Suprapubic skin (tissue), 3 donors: ENCODE data around the gene TMOD1.

ENCODE experiments used
- POLR2AphosphoS5 ChIP-seq, 3 donors: sonication (generic); formaldehyde crosslinking; IDR thresholded peaks; one replicate each; pipeline ENCODE4 v1.6.1; 2017; ENCODE audit warnings: antibody characterized with exemption in 3 of 3
- TF ChIP-seq, protein P1 (sequence below), 2 donors: fragments of 200-600 bp in 1 of 2; fragments of 450-650 bp in 1 of 2; sonication (generic) in 1 of 2; IDR thresholded peaks; one replicate each; pipeline ENCODE4 v1.5.1; 2016 to 2019; ENCODE audit warnings: antibody characterized with exemption in 2 of 2, mild to moderate bottlenecking in 1 of 2, moderate library complexity in 1 of 2

DNA sequence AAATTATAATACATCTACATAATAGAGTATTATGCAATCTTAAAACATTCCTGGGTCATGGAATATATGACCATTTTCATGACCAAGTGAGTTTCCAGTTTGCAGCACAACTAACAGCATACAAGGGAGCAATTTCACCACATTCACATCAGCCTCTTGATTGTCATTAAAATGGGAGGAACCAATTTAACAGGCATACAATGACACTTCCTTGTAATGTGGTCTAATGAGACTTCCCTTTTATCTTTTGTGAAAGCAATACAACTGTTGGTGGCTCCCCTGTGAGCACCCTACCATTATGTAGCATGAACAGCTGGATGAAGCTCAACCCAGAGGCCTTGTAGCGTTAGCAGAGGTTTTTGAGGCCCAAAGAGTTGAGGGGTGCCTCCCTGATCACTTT lies 13.6 kb upstream of the TMOD1 start:
- TF ChIP-seq, protein P1, sequence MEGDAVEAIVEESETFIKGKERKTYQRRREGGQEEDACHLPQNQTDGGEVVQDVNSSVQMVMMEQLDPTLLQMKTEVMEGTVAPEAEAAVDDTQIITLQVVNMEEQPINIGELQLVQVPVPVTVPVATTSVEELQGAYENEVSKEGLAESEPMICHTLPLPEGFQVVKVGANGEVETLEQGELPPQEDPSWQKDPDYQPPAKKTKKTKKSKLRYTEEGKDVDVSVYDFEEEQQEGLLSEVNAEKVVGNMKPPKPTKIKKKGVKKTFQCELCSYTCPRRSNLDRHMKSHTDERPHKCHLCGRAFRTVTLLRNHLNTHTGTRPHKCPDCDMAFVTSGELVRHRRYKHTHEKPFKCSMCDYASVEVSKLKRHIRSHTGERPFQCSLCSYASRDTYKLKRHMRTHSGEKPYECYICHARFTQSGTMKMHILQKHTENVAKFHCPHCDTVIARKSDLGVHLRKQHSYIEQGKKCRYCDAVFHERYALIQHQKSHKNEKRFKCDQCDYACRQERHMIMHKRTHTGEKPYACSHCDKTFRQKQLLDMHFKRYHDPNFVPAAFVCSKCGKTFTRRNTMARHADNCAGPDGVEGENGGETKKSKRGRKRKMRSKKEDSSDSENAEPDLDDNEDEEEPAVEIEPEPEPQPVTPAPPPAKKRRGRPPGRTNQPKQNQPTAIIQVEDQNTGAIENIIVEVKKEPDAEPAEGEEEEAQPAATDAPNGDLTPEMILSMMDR (IDR thresholded peaks at IDR 0.05): no peak
- no peak for TF ChIP-seq POLR2AphosphoS5 (IDR thresholded peaks at IDR 0.05)
